Vagina (tissue), 2 donors: ENCODE data around the gene BFAR.

Experiments used
- CTCF ChIP-seq, 3 experiments: fragments of 450-650 bp in 2 of 3; fragments of 200-600 bp in 1 of 3; sonication (generic) in 1 of 3; IDR thresholded peaks; one replicate each; pipeline ENCODE4 v1.5.1; 2017 to 2019; ENCODE audit warnings: antibody characterized with exemption in 3 of 3, mild to moderate bottlenecking in 2 of 3, moderate library complexity in 2 of 3
- POLR2A ChIP-seq, 2 donors: fragments of 450-650 bp; IDR thresholded peaks; one replicate each; pipeline ENCODE4 v1.6.1; 2017; ENCODE audit warnings: antibody characterized with exemption in 2 of 2, mild to moderate bottlenecking in 2 of 2, moderate library complexity in 2 of 2
- POLR2AphosphoS5 ChIP-seq, 2 donors: sonication (generic); formaldehyde crosslinking; IDR thresholded peaks; one replicate each; pipeline ENCODE4 v1.9.0; 2017; ENCODE audit warnings: antibody characterized with exemption in 2 of 2, mild to moderate bottlenecking in 2 of 2, low read depth in 1 of 2; ENCODE audit not compliant: insufficient read depth in 1 of 2

DNA sequence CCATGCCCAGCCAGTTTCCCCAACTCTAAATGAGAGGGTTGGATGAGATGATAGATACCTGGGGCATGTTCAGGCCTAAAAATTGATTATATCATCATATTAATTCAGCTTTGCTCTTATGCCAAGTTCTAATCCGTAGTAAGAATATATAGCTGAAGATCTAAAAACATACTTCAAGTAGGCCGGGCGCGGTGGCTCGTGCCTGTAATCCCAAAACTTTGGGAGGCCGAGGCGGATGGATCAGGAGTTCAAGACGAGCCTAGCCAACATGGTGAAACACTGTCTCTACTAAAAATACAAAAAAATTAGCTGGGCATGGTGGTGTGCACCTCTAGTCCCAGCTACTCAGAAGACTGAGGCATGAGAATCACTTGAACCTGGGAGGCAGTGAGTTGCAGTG, 49.4 kb downstream of the BFAR start:
- TF ChIP-seq CTCF (IDR thresholded peaks at IDR 0.05) (no peak), POLR2A (IDR thresholded peaks at IDR 0.05) (no peak), POLR2AphosphoS5 (IDR thresholded peaks at IDR 0.05; ENCODE audit: insufficient read depth in 1 of 2, low read depth in 1 of 2) (no peak)
